PC-9 (cell line): ENCODE results near the gene SLC10A1. TPM values are rescaled to one million over a fixed set of nuclear protein-coding genes. Genes with fewer than 3 reads are reported as not detected.

ENCODE experiments used
- BruUV-seq: library from RNA; stranded (reverse); fragments of 400-500 nt; replicated peaks from 2 replicates; lab custom pipeline; 2021; lab: Mats Ljungman, UMichigan
- CTCF ChIA-PET: fragments of 300-600 bp; sonication (Branson Sonifier 250); formaldehyde crosslinking; loops from one replicate; lab custom pipeline; 2022; ENCODE audit warnings: antibody characterized with exemption; lab: Charles Lee
- POLR2A ChIA-PET: fragments of 300-600 bp; sonication (Branson Sonifier 250); formaldehyde crosslinking; loops from one replicate; lab custom pipeline; 2022; ENCODE audit warnings: antibody characterized with exemption; ENCODE audit not compliant: unreplicated experiment; lab: Charles Lee
- DNase-seq, 2 experiments: peaks; one replicate each; pipeline versions ENCODE4 v3.0.0 to v3.0.0-alpha.2; 2015 to 2022; ENCODE audit warnings: mixed read lengths in 1 of 2
- H2AFZ ChIP-seq: fragments of 200-600 bp; sonication (generic); 2 replicates; pipeline ENCODE4 v1.8.1; 2017; ENCODE audit warnings: antibody characterized with exemption
- H3F3A ChIP-seq: fragments of 200-600 bp; sonication (generic); 2 replicates; pipeline ENCODE4 v1.8.1; 2017; ENCODE audit warnings: antibody characterized with exemption, mild to moderate bottlenecking, low read depth; ENCODE audit not compliant: insufficient read depth
- H3K27ac ChIP-seq: fragments of 200-600 bp; sonication (generic); 2 replicates; pipeline ENCODE4 v1.6.1; 2016; ENCODE audit warnings: mixed run types
- H3K27me3 ChIP-seq: fragments of 200-600 bp; sonication (generic); 2 replicates; pipeline ENCODE4 v1.6.1; 2016; ENCODE audit warnings: low read depth, mixed run types; ENCODE audit not compliant: insufficient read depth
- H3K36me3 ChIP-seq: fragments of 200-600 bp; sonication (generic); 2 replicates; pipeline ENCODE4 v1.6.1; 2016; ENCODE audit warnings: low read depth, mixed run types
- H3K4me1 ChIP-seq: fragments of 200-600 bp; sonication (generic); replicated peaks from 2 replicates; pipeline ENCODE4 v1.6.1; 2016; ENCODE audit warnings: mixed run types; ENCODE audit not compliant: insufficient read depth
- H3K4me2 ChIP-seq: fragments of 200-600 bp; sonication (generic); 2 replicates; pipeline ENCODE4 v1.6.1; 2017; ENCODE audit warnings: mixed run types
- H3K4me3 ChIP-seq: fragments of 200-600 bp; sonication (generic); 2 replicates; pipeline ENCODE4 v1.6.1; 2016; ENCODE audit warnings: mixed run types
- H3K79me2 ChIP-seq: fragments of 200-600 bp; sonication (generic); 2 replicates; pipeline ENCODE4 v1.6.1; 2017; ENCODE audit warnings: low read depth, mixed run types
- H3K9me2 ChIP-seq: fragments of 200-600 bp; sonication (generic); 2 replicates; pipeline ENCODE4 v1.8.1; 2017; ENCODE audit warnings: mild to moderate bottlenecking; ENCODE audit not compliant: insufficient read depth
- H3K9me3 ChIP-seq: fragments of 200-600 bp; sonication (generic); 2 replicates; pipeline ENCODE4 v1.8.1; 2016; ENCODE audit warnings: low read depth; ENCODE audit not compliant: insufficient read depth
- H4K20me1 ChIP-seq: fragments of 200-600 bp; sonication (generic); 2 replicates; pipeline ENCODE4 v1.8.1; 2017; ENCODE audit not compliant: insufficient read depth
- EZH2 ChIP-seq: fragments of 200-600 bp; sonication (generic); IDR thresholded peaks from 2 replicates; pipeline ENCODE4 v1.8.0; 2017; ENCODE audit warnings: antibody characterized with exemption, low read depth
- intact Hi-C: fragments of 100-400 bp; cut with micrococcal nuclease; formaldehyde crosslinking; loops from one replicate; pipeline ENCODE4 v1.10.0; 2022; ENCODE audit not compliant: unreplicated experiment
- total RNA-seq: library from RNA; stranded (reverse); gene quantifications from 2 replicates; pipeline ENCODE4 v1.2.3, GENCODE V29; 2021
- TF ChIP-seq, protein P1 (sequence below): fragments of 200-600 bp; sonication (generic); conservative IDR thresholded peaks from 2 replicates; pipeline ENCODE4 v1.6.1; 2017; ENCODE audit warnings: mixed run types, antibody characterized with exemption, mild to moderate bottlenecking, moderate library complexity

SLC10A1 gene
- total RNA-seq, 1 experiment from 2014 or later, result not detected

DNA sequence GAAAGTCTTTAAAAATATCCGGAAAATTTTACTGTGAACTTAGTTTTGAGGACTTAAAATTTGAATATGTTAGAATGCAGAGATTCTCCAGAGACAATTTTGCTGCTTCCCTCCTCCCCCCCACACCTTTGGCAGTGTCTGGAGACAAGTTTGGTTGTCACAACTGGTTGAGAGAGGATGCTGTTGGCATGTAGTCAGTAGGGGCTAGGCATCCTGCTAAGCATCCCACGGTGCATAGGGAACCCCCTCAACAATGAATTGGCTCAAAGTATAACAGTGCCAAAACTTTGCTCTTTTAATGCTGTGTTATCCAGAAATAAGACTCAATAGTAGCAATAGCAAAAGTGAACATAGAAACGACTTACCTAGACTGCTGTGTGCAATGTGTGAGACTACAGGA is 26.5 kb downstream of the SLC10A1 start:
- ChIA-PET CTCF (no interaction called here), POLR2A (no interaction called here)
- peaks cover 55% of the 10 kb centered on the region for H4K20me1 ChIP-seq
- intact Hi-C loops, result no loop called here
- peaks cover 73% of the 10 kb centered on the region for H3K36me3 ChIP-seq
- peaks cover 49% of the 10 kb centered on the region for H3K79me2 ChIP-seq
- no peak for TF ChIP-seq EZH2
- TF ChIP-seq, protein P1, sequence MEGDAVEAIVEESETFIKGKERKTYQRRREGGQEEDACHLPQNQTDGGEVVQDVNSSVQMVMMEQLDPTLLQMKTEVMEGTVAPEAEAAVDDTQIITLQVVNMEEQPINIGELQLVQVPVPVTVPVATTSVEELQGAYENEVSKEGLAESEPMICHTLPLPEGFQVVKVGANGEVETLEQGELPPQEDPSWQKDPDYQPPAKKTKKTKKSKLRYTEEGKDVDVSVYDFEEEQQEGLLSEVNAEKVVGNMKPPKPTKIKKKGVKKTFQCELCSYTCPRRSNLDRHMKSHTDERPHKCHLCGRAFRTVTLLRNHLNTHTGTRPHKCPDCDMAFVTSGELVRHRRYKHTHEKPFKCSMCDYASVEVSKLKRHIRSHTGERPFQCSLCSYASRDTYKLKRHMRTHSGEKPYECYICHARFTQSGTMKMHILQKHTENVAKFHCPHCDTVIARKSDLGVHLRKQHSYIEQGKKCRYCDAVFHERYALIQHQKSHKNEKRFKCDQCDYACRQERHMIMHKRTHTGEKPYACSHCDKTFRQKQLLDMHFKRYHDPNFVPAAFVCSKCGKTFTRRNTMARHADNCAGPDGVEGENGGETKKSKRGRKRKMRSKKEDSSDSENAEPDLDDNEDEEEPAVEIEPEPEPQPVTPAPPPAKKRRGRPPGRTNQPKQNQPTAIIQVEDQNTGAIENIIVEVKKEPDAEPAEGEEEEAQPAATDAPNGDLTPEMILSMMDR, result no peak
- no peak for DNase-seq
- H2AFZ ChIP-seq, result no peak overlapping the region
- H3K9me3 ChIP-seq, result no peaks in the 10 kb centered on the region
- peaks cover 90% of the 10 kb centered on the region for H3F3A ChIP-seq
- H3K4me3 ChIP-seq, result no peak overlapping the region
- no peak overlapping the region for H3K4me2 ChIP-seq
- no peak overlapping the region for H3K27ac ChIP-seq
- no peaks in the 10 kb centered on the region for H3K27me3 ChIP-seq
- H3K9me2 ChIP-seq, result no peaks in the 10 kb centered on the region
- no TSS peak for BruUV-seq
- peaks cover 23% of the 10 kb centered on the region for H3K4me1 ChIP-seq

DNA sequence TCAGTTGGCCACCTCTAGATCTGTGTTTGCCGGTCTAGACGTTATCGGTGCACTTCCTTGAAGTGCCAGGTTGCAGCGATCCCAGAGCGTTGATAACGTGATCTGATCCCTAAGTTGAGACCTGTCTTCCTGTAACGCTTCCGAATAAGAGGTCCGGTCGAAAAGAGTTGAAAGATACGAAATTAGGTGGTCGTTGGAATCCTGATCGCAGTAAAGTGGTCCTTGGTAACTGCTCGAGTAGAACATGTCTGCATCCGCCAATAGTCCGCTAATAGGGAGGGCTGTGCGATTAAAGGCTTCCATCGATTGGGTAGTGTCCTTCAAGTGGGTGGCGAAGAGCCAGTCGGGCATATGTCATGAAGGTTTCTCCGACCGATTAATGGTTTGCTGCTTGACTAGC is 27.4 kb downstream of the SLC10A1 start:
- intact Hi-C loops, result loop anchor here (5.0 kb wide), 1 partner anchor 1038 kb away; the partner anchor contains the start of gene MAP3K9
- Histone ChIP-seq H2AFZ (no peak overlapping the region), H4K20me1 (peaks cover 52% of the 10 kb centered on the region), H3K4me3 (no peak overlapping the region), H3K36me3 (peaks cover 64% of the 10 kb centered on the region), H3K9me3 (no peaks in the 10 kb centered on the region), H3K79me2 (peaks cover 49% of the 10 kb centered on the region), H3F3A (peaks cover 81% of the 10 kb centered on the region), H3K9me2 (no peaks in the 10 kb centered on the region), H3K27ac (no peak overlapping the region), H3K4me2 (peak overlapping the region; percentile 94), H3K27me3 (no peaks in the 10 kb centered on the region), H3K4me1 (peaks cover 23% of the 10 kb centered on the region)
- CTCF ChIA-PET, result no interaction called here
- POLR2A ChIA-PET, result no interaction called here
- DNase-seq, result no peak
- BruUV-seq, result no TSS peak
- TF ChIP-seq EZH2, result no peak
- TF ChIP-seq, protein P1, result no peak

- ChIA-PET POLR2A (no interaction called here), CTCF (no interaction called here)
- Histone ChIP-seq H4K20me1 (peaks cover 49% of the 10 kb centered on the region), H2AFZ (no peak overlapping the region), H3K79me2 (peaks cover 49% of the 10 kb centered on the region), H3K4me1 (peaks cover 23% of the 10 kb centered on the region), H3K36me3 (peaks cover 59% of the 10 kb centered on the region), H3K27ac (no peak overlapping the region), H3K4me3 (peak overlapping the region; percentile 71), H3K9me2 (no peaks in the 10 kb centered on the region), H3K4me2 (peak overlapping the region; percentile 94), H3K27me3 (no peaks in the 10 kb centered on the region), H3F3A (peaks cover 73% of the 10 kb centered on the region), H3K9me3 (no peaks in the 10 kb centered on the region)
- intact Hi-C loops, result loop anchor here (5.0 kb wide), 1 partner anchor 1038 kb away; the partner anchor contains the start of gene MAP3K9
- DNase-seq, result no peak
- TF ChIP-seq EZH2, result no peak
- TF ChIP-seq, protein P1, result no peak
- BruUV-seq, result no TSS peak
These were observed 28.2 kb downstream of the SLC10A1 start for GRCh38 chr14:69768873-69769272.
